Brain microvascular endothelial cell (primary cell): ENCODE data around the gene LRCOL1.

ENCODE experiments used
- DNase-seq: peaks from one replicate; pipeline ENCODE4 v3.0.0-alpha.2; 2020
- H3K27ac ChIP-seq: fragments of 250-450 bp; sonication (Bioruptor Pico); 2 replicates; pipeline ENCODE4 v1.5.1; 2020; ENCODE audit warnings: mild to moderate bottlenecking, moderate library complexity
- H3K27me3 ChIP-seq: fragments of 250-450 bp; sonication (Bioruptor Pico); replicated peaks from 2 replicates; pipeline ENCODE4 v1.5.1; 2020; ENCODE audit warnings: mild to moderate bottlenecking
- H3K36me3 ChIP-seq: fragments of 250-450 bp; sonication (Bioruptor Pico); replicated peaks from 2 replicates; pipeline ENCODE4 v1.5.1; 2020; ENCODE audit warnings: mild to moderate bottlenecking
- H3K4me3 ChIP-seq: 2 replicates; pipeline ENCODE4 v1.5.1; 2011; ENCODE audit warnings: low read depth, mild to moderate bottlenecking, control low read depth, low read length, moderate library complexity
- CTCF ChIP-seq: IDR thresholded peaks from 2 replicates; pipeline ENCODE4 v1.5.1; 2011; ENCODE audit warnings: low read depth, mild to moderate bottlenecking, moderate library complexity, low read length, control low read depth, inconsistent platforms; ENCODE audit errors: missing control alignments
- in situ Hi-C: cut with HindIII; loops from 2 replicates; pipeline ENCODE4 v1.10.0; 2017; ENCODE audit warnings: low sequenced_read_pairs, low pct_ligation_motif_present

Gene LRCOL1

DNA sequence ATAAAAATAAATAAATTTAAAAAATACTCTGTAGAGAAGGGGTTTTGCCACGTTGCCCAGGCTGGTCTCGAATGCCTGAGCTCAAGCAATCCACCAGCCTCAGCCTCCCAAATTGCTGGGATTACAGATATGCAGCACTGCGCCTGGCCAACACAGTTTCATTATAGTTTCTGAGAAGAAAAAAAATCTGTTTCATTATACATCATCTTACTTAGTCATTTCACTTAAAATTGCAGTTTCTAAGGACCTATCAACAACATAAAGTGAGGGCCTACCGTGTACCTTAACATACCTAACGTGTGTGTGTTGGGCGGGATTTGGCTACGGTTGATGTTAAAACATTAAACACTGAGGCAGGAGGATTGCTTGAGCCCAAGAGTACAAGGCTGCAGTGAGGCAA is 36.5 kb upstream of the LRCOL1 start:
- H3K36me3 ChIP-seq: peaks cover 7% of the 10 kb centered on the region
- H3K27ac ChIP-seq: no peak overlapping the region
- no peaks in the 10 kb centered on the region for H3K27me3 ChIP-seq
- no peak for TF ChIP-seq CTCF
- in situ Hi-C loops: no loop called here
- H3K4me3 ChIP-seq: no peak overlapping the region
- no peak for DNase-seq

GRCh38 chr12:132642846-132643835 is 32.8 kb upstream of the LRCOL1 start:
- DNase-seq: no peak
- peaks cover 7% of the 10 kb centered on the region for H3K36me3 ChIP-seq
- in situ Hi-C loops: no loop called here
- no peak overlapping the region for H3K27ac ChIP-seq
- H3K4me3 ChIP-seq: no peak overlapping the region
- no peaks in the 10 kb centered on the region for H3K27me3 ChIP-seq
- TF ChIP-seq CTCF: no peak

GRCh38 chr12:132641811-132642650 is 31.6 kb upstream of the LRCOL1 start:
- no peak for DNase-seq
- H3K27ac ChIP-seq: no peak overlapping the region
- H3K27me3 ChIP-seq: no peaks in the 10 kb centered on the region
- H3K36me3 ChIP-seq: peaks cover 10% of the 10 kb centered on the region
- no peak overlapping the region for H3K4me3 ChIP-seq
- in situ Hi-C loops: no loop called here
- no peak for TF ChIP-seq CTCF

- peaks cover 12% of the 10 kb centered on the region for H3K36me3 ChIP-seq
Observed at GRCh38 chr12:132640936-132641335, 30.6 kb upstream of the LRCOL1 start.

GRCh38 chr12:132639956-132640520 is 29.7 kb upstream of the LRCOL1 start:
- in situ Hi-C loops: no loop called here
- H3K27ac ChIP-seq: no peak overlapping the region
- H3K36me3 ChIP-seq: peaks cover 12% of the 10 kb centered on the region
- no peak overlapping the region for H3K4me3 ChIP-seq
- no peaks in the 10 kb centered on the region for H3K27me3 ChIP-seq
- TF ChIP-seq CTCF: no peak
- no peak for DNase-seq

More at GRCh38 chr12:132640936-132641335, 30.6 kb upstream of the LRCOL1 start:
- in situ Hi-C loops: no loop called here
- no peaks in the 10 kb centered on the region for H3K27me3 ChIP-seq
- H3K4me3 ChIP-seq: no peak overlapping the region
- no peak overlapping the region for H3K27ac ChIP-seq
- TF ChIP-seq CTCF: no peak
- no peak for DNase-seq
